Activated T-cell treated with anti-CD3 and anti-CD28 coated beads for 1 hour (primary cell): ENCODE data around the gene ITPKB.
"Not testable (repeated sequence)": the region's sequence is repeated elsewhere in the genome, so short reads cannot be mapped to it uniquely, and the experiment has no call there.

Experiments used
- DNase-seq: peaks from one replicate; pipeline ENCODE4 v3.0.0-alpha.2; 2020; ENCODE audit warnings: low read depth

ITPKB gene

GRCh38 chr1:226730836-226731235 lies 8.2 kb downstream of the ITPKB start:
- no peak for DNase-seq

GRCh38 chr1:226730071-226730470 lies 9.0 kb downstream of the ITPKB start:
- no peak for DNase-seq

- no peak for DNase-seq
These were observed 10.6 kb downstream of the ITPKB start for GRCh38 chr1:226728448-226728847.

DNA sequence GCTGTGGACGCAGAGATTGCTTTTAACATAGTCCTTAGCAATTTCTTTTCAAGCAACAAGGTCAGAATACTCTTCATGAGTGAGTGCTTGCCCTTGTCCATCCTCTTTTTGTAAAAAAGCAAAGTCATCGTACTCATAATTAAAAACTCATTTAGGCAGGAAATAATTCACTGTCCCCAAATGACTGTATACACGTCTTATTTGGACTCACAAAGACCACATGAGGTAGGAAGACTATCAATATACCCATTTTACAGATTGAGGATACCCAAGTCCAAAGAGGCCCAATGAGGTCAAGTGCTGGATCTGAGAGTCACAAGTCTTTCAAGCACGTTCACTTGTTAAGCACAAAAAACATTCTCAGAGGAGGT lies 13.2 kb downstream of the ITPKB start:
- no peak for DNase-seq

- DNase-seq, result no peak
These were observed 15.2 kb downstream of the ITPKB start for GRCh38 chr1:226723657-226724532.

GRCh38 chr1:226722901-226723656 lies 16.0 kb downstream of the ITPKB start:
- no peak for DNase-seq

GRCh38 chr1:226722240-226722900 lies 16.7 kb downstream of the ITPKB start:
- DNase-seq, result no peak

GRCh38 chr1:226720574-226720973 lies 18.5 kb downstream of the ITPKB start:
- DNase-seq, result not testable (repeated sequence)

GRCh38 chr1:226719596-226720387 lies 19.3 kb downstream of the ITPKB start:
- no peak for DNase-seq

DNA sequence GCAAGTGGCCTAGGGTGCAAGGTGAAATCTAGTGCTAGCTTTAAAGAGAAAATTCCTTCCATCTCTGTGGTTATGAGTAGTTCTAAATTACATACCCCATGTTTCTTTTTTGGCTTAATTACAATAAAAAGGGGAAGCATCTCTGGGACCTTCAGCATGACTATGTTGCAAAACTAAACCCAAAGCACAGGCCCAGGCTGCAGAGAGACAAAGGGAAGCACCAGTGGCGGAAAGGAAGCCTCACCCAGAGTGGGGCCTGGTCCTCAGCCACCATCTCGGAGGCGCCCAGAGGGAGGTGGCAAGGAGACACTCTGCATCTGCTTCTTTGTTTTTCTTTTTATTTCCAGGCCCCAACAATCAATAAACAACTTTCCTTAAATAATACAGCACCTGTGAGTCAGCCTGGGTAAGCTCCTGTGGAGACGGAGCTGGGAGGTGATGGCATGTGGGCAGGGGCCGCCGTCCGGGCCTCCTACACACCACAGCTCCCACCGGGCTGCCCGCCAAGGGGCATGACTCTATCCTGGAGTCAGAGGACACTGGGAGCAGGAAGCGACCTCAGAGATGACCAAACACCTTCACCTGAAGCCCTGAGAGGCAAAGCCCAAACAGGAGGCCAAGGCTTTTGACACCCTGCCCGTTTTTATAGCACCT lies 21.7 kb downstream of the ITPKB start:
- DNase-seq, result no peak

DNA sequence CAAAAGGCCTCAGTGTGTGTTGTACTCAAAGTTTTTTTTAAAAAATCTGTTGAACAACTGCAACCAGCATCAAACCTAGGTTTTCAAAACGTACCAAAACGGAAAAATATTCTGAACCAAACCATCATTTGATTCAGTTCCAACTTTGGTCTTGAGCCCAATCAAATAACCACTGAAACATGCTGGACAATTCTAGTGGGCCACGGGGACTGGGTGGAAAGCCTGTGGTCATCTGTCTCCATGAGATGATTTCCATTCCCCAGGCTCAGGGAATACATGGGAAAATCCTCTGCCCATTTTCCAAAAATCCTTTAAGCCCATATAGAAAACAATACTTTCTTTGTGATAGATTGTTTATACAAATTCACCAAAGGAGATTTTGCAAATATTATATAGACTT lies 22.5 kb downstream of the ITPKB start:
- DNase-seq, result no peak

- DNase-seq, result no peak
These were observed 24.9 kb downstream of the ITPKB start for GRCh38 chr1:226714148-226714547.

GRCh38 chr1:226712742-226713419 lies 26.2 kb downstream of the ITPKB start:
- DNase-seq, result no peak

- DNase-seq, result peak; percentile 51
These were observed 26.9 kb downstream of the ITPKB start for GRCh38 chr1:226711976-226712741.

GRCh38 chr1:226710501-226710900 lies 28.6 kb downstream of the ITPKB start:
- DNase-seq, result no peak

DNA sequence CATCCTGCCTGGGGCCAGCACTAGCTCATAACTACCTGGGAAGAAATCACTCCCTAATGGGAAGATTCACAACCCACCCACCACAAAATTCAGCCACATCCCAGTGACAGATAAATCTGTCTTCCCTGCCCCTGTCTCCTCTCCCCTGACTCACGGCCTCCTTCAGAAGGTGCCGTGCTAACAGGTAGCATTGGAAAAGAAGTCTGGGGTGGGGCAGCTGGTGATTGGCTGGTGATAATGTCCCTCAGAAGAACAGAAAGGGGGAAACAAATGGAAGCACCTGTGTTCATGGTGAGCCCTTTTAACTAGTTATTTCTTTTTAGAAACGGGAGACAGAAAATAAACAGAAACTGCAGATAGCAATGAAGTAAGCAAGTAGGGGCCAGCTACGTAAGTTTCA lies 29.1 kb downstream of the ITPKB start:
- DNase-seq, result no peak

DNA sequence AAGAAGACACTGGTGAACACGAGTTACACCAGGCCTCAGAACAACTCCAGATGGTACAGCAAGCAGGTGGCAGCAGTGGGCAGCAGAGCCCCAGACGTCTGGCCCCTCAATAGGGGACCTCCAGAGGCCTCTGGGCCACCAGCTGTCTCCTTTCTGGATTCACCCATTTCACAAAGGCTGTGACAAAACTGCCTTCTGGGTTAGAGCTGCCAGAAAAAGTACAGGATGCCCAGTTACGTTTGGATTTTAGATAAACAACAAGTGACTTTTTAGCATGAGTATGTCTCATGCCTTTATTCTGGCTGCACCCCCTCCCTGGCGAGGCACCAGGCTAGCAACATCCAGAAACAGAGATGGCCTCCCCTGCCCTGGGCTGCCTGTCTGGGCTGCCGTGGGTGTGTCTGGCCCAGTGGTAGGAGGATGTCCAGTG lies 30.1 kb downstream of the ITPKB start:
- DNase-seq, result no peak

GRCh38 chr1:226708342-226708780 lies 30.7 kb downstream of the ITPKB start:
- no peak for DNase-seq

DNA sequence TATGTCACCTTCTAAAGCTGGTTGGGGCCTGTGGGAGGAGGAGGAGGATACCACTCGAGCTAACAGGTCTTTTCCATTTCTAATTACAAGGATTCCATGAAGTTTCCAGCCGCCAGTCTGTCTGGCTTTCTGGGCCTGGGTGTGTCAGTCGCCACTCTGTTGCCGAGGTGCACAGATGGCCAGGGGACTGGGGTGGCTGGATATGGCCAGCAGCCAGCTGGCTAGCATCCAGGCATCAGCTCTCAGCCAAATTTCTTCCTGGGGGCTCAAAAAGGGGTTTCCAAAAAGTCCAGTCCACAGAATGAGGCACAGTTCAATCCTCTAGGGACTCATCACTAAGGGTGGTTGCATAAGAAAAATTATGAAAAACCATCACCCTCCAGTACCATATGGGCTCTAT lies 32.4 kb downstream of the ITPKB start:
- no peak for DNase-seq
